ENCODE measurements around the gene SMYD3. TPM values are rescaled to one million over a fixed set of nuclear protein-coding genes. Genes with fewer than 3 reads are reported as not detected.

The SMYD3 gene
- total and polyA plus RNA-seq, 2 donors (not counting 1 experiment from before 2014, with no cell fraction given): 9.7 to 37.2 TPM

DNA sequence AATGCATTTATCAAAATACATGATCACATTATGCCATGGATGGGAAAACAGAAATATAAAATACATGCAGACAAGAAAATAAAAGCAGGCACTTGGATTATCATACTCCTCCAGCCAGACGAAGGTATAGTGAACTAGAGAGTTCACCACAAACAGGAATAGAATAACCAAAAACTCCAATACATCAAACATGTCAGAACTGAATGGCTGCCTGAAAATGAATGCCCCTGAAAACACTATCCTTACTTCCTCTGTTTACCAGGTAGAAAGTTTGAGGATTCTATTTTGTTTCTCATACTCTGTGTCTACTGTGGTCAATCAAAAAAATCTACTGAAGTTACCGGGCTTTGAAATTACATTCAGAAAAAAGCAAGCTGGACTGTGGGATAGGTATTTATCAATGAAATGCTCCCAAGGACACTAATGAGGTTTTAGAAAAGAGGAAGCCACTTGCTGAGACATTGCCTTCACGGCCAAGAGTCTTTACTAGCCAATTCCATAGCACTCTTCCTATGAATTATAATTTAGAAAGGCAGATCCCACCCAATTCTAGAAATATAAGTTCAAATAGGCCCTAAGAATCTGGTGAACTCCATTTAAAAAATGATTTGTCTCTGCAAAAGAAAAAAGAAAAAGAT, 197.7 kb downstream of the SMYD3 start:
- H3K9ac ChIP-seq (ENCODE audit: low read length): no peak overlapping the region
- H3K4me2 ChIP-seq (replicated peaks; ENCODE audit: low read depth, low read length, poor library complexity, severe bottlenecking): no peak overlapping the region
- POLR2A ChIA-PET: no interaction called here

DNA sequence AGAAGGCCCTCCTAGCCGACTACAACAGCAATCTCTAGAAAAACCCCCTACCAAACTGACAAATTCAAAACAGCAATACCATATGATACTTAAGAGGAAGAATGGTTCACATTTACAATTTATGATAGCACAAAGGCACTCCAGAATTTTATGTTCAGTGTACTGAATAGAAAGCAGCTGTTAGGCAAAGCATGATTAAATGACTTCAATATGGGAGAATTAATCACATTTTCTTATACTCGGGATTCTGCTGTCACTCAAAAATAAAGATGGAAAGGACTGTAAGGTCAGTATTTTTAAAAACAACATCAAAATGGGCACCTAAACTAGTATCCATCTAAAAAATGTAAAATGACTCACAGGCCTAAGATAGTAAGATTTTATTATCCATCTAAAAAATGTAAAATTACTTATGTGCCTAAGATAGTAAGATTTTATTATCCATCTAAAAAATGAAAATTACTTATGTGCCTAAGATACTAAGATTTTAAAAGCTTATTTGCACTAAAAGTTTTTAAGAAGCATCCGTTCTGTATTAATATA, 198.5 kb downstream of the SMYD3 start:
- CTCF ChIA-PET: no interaction called here
- no peak overlapping the region for H3K4me3 Mint-ChIP-seq
- no peaks in the 10 kb centered on the region for H3K27me3 ChIP-seq (replicated peaks in 1 of 4; ENCODE audit: control extremely low read depth in 1 of 4, control insufficient read depth in 3 of 4, insufficient read depth in 4 of 4, low read length in 3 of 4)
- H3K4me3 ChIP-seq (ENCODE audit: control extremely low read depth in 1 of 5, extremely low read depth in 1 of 5, insufficient read depth in 1 of 5, low read depth in 2 of 5, low read length in 4 of 5): no peak overlapping the region
- no peak for ATAC-seq (ENCODE audit: low read depth)
- intact Hi-C loops (cut with micrococcal nuclease): no loop called here
- no peak overlapping the region for H2AFZ ChIP-seq (ENCODE audit: insufficient read depth, low read depth, low read length, poor library complexity, severe bottlenecking)
- no peaks in the 10 kb centered on the region for H3K36me3 ChIP-seq (replicated peaks in 1 of 2; ENCODE audit: control extremely low read depth in 1 of 2, control insufficient read depth in 1 of 2, extremely low read depth in 1 of 2, insufficient read depth in 2 of 2, low read length in 1 of 2)
- no peak overlapping the region for H3K27ac ChIP-seq (ENCODE audit: low read length in 2 of 2)
- H3K27me3 Mint-ChIP-seq: no peaks in the 10 kb centered on the region
- no peaks in the 10 kb centered on the region for H3K9me3 ChIP-seq (ENCODE audit: control extremely low read depth in 1 of 3, control insufficient read depth in 2 of 3, insufficient read depth in 1 of 3, low read length in 2 of 3)
- H3K27ac Mint-ChIP-seq: no peak overlapping the region
- no peaks in the 10 kb centered on the region for H3K79me2 ChIP-seq (ENCODE audit: control insufficient read depth, insufficient read depth, low read length)
- H3K4me1 Mint-ChIP-seq: no peaks in the 10 kb centered on the region
- no peak overlapping the region for H3K9ac ChIP-seq (ENCODE audit: low read length)
- TF ChIP-seq, protein P1, sequence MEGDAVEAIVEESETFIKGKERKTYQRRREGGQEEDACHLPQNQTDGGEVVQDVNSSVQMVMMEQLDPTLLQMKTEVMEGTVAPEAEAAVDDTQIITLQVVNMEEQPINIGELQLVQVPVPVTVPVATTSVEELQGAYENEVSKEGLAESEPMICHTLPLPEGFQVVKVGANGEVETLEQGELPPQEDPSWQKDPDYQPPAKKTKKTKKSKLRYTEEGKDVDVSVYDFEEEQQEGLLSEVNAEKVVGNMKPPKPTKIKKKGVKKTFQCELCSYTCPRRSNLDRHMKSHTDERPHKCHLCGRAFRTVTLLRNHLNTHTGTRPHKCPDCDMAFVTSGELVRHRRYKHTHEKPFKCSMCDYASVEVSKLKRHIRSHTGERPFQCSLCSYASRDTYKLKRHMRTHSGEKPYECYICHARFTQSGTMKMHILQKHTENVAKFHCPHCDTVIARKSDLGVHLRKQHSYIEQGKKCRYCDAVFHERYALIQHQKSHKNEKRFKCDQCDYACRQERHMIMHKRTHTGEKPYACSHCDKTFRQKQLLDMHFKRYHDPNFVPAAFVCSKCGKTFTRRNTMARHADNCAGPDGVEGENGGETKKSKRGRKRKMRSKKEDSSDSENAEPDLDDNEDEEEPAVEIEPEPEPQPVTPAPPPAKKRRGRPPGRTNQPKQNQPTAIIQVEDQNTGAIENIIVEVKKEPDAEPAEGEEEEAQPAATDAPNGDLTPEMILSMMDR (IDR thresholded peaks at IDR 0.05): no peak
- TF ChIP-seq EZH2 (IDR thresholded peaks at IDR 0.05; ENCODE audit: borderline replicate concordance, insufficient read depth, low read depth, low read length, poor library complexity, severe bottlenecking): no peak
- H4K20me1 ChIP-seq (ENCODE audit: control insufficient read depth, insufficient read depth, low read length, poor library complexity, severe bottlenecking): no peaks in the 10 kb centered on the region
- POLR2A ChIA-PET: no interaction called here
- DNase-seq: no peak
- no peaks in the 10 kb centered on the region for H3K4me1 ChIP-seq (ENCODE audit: control insufficient read depth in 2 of 2, insufficient read depth in 2 of 2, low read length in 2 of 2)
- WGBS (ENCODE audit: insufficient coverage): no CpG with 5 or more reads among the region's 3 CpGs
- no peaks in the 10 kb centered on the region for H3K9me3 Mint-ChIP-seq (ENCODE audit: insufficient read depth)
- no peak overlapping the region for H3K4me2 ChIP-seq (replicated peaks; ENCODE audit: low read depth, low read length, poor library complexity, severe bottlenecking)

More for the DNA sequence above, 197.7 kb downstream of the SMYD3 start:
- no peaks in the 10 kb centered on the region for H3K79me2 ChIP-seq (ENCODE audit: control insufficient read depth, insufficient read depth, low read length)
- intact Hi-C loops (cut with micrococcal nuclease): no loop called here
- WGBS (ENCODE audit: insufficient coverage): no CpG with 5 or more reads among the region's 3 CpGs
- H3K36me3 ChIP-seq (replicated peaks in 1 of 2; ENCODE audit: control extremely low read depth in 1 of 2, control insufficient read depth in 1 of 2, extremely low read depth in 1 of 2, insufficient read depth in 2 of 2, low read length in 1 of 2): no peaks in the 10 kb centered on the region
- H2AFZ ChIP-seq (ENCODE audit: insufficient read depth, low read depth, low read length, poor library complexity, severe bottlenecking): no peak overlapping the region
- Mint-ChIP-seq H3K27ac (no peak overlapping the region), H3K9me3 (ENCODE audit: insufficient read depth) (no peaks in the 10 kb centered on the region), H3K27me3 (no peaks in the 10 kb centered on the region), H3K4me3 (no peak overlapping the region), H3K4me1 (no peaks in the 10 kb centered on the region)
- CTCF ChIA-PET: no interaction called here
- no peak overlapping the region for H3K4me3 ChIP-seq (ENCODE audit: control extremely low read depth in 1 of 5, extremely low read depth in 1 of 5, insufficient read depth in 1 of 5, low read depth in 2 of 5, low read length in 4 of 5)
- ATAC-seq (ENCODE audit: low read depth) (no peak), DNase-seq (no peak)
- H4K20me1 ChIP-seq (ENCODE audit: control insufficient read depth, insufficient read depth, low read length, poor library complexity, severe bottlenecking): no peaks in the 10 kb centered on the region
- TF ChIP-seq EZH2 (IDR thresholded peaks at IDR 0.05; ENCODE audit: borderline replicate concordance, insufficient read depth, low read depth, low read length, poor library complexity, severe bottlenecking): no peak
- TF ChIP-seq, protein P1 (IDR thresholded peaks at IDR 0.05): no peak
- H3K4me1 ChIP-seq (ENCODE audit: control insufficient read depth in 2 of 2, insufficient read depth in 2 of 2, low read length in 2 of 2): no peaks in the 10 kb centered on the region
- H3K9me3 ChIP-seq (ENCODE audit: control extremely low read depth in 1 of 3, control insufficient read depth in 2 of 3, insufficient read depth in 1 of 3, low read length in 2 of 3): no peaks in the 10 kb centered on the region
- H3K27ac ChIP-seq (ENCODE audit: low read length in 2 of 2): no peak overlapping the region
- no peaks in the 10 kb centered on the region for H3K27me3 ChIP-seq (replicated peaks in 1 of 4; ENCODE audit: control extremely low read depth in 1 of 4, control insufficient read depth in 3 of 4, insufficient read depth in 4 of 4, low read length in 3 of 4)
